CD4-positive, alpha-beta T cell (primary cell): Measurements from ENCODE around the gene LRIG1. TPM values are rescaled to one million over a fixed set of nuclear protein-coding genes. Genes with fewer than 3 reads are reported as not detected.

Experiments
- ATAC-seq: fragments of 200-7000 bp; cut with Tn5 transposase; one replicate; pipeline ENCODE4 v1.10.0; 2022; ENCODE audit warnings: mild to moderate bottlenecking; ENCODE audit not compliant: poor library complexity
- CTCF ChIA-PET: fragments of 350-600 bp; sonication (Branson Sonifier 250); formaldehyde crosslinking; loops from one replicate; lab custom pipeline; 2021; ENCODE audit warnings: antibody characterized with exemption, inconsistent platforms; lab: Charles Lee
- POLR2A ChIA-PET: fragments of 350-600 bp; sonication (Branson Sonifier 250); formaldehyde crosslinking; loops from one replicate; lab custom pipeline; 2021; ENCODE audit warnings: antibody characterized with exemption, inconsistent platforms; lab: Charles Lee
- DNase-seq, 14 experiments: peaks; one replicate each; pipeline ENCODE4 v3.0.0-alpha.2; 2013 to 2020; ENCODE audit warnings: mixed read lengths in 2 of 14
- H3K27ac ChIP-seq, 2 donors: one replicate each; pipeline versions ENCODE4 v1.5.1 to v1.7.0; 2013; ENCODE audit warnings: low read length in 2 of 2, low read depth in 1 of 2, mild to moderate bottlenecking in 1 of 2
- H3K27me3 ChIP-seq, 2 experiments: 1 replicate in 1 of 2; 2 replicates in 1 of 2; pipeline versions ENCODE4 v1.6.1 to v1.7.0; 2013; ENCODE audit warnings: low read length in 2 of 2, control low read depth in 1 of 2, mild to moderate bottlenecking in 1 of 2, moderate library complexity in 1 of 2; ENCODE audit not compliant: insufficient read depth in 2 of 2, control insufficient read depth in 1 of 2
- H3K36me3 ChIP-seq: one replicate; pipeline ENCODE4 v1.6.1; 2013; ENCODE audit warnings: low read length, control low read depth; ENCODE audit not compliant: insufficient read depth
- H3K4me1 ChIP-seq: one replicate; pipeline ENCODE4 v1.6.1; 2013; ENCODE audit warnings: low read length, control low read depth; ENCODE audit not compliant: insufficient read depth
- H3K4me3 ChIP-seq: one replicate; pipeline ENCODE4 v1.5.1; 2013; ENCODE audit warnings: mild to moderate bottlenecking, low read length, moderate library complexity
- H3K9me3 ChIP-seq, 2 experiments: 1 replicate in 1 of 2; 2 replicates in 1 of 2; pipeline versions ENCODE4 v1.6.1 to v1.7.0; 2013; ENCODE audit warnings: low read length in 2 of 2, mild to moderate bottlenecking in 2 of 2, control low read depth in 1 of 2, moderate library complexity in 1 of 2; ENCODE audit not compliant: control insufficient read depth in 1 of 2, insufficient read depth in 1 of 2
- H3K27ac Mint-ChIP-seq: one replicate; pipeline ENCODE4 v1.8.0; 2020; ENCODE audit warnings: mixed read lengths
- H3K27me3 Mint-ChIP-seq: one replicate; pipeline ENCODE4 v1.8.0; 2021; ENCODE audit warnings: mixed read lengths
- H3K36me3 Mint-ChIP-seq: one replicate; pipeline ENCODE4 v1.8.0; 2021; ENCODE audit warnings: low read depth, mixed read lengths
- H3K4me1 Mint-ChIP-seq: one replicate; pipeline ENCODE4 v1.8.0; 2021; ENCODE audit warnings: low read depth, mixed read lengths
- H3K4me3 Mint-ChIP-seq: one replicate; pipeline ENCODE4 v1.8.0; 2020; ENCODE audit warnings: mild to moderate bottlenecking, mixed read lengths
- H3K9me3 Mint-ChIP-seq: one replicate; pipeline ENCODE4 v1.8.0; 2020; ENCODE audit warnings: mixed read lengths
- CTCF ChIP-seq: fragments of 200-600 bp; IDR thresholded peaks from one replicate; pipeline ENCODE4 v1.8.0; 2022; ENCODE audit warnings: antibody characterized with exemption, mild to moderate bottlenecking
- intact Hi-C, 2 experiments: fragments of 100-400 bp; cut with DNase I in 1 of 2; cut with micrococcal nuclease in 1 of 2; formaldehyde crosslinking; loops; one replicate each; pipeline versions ENCODE4 v1.15.1 to v1.9.0; 2023 to 2025; cut with DNase I, micrococcal nuclease
- total RNA-seq, 174 experiments: library from RNA in 2 of 174; stranded (reverse) in 2 of 174; gene quantifications; one replicate each; pipeline ENCODE4 v1.2.3 and lab custom pipeline; 2021 to 2026

The LRIG1 gene
- total RNA-seq, 2 experiments from 2014 or later: 30.1 to 33.1 TPM

DNA sequence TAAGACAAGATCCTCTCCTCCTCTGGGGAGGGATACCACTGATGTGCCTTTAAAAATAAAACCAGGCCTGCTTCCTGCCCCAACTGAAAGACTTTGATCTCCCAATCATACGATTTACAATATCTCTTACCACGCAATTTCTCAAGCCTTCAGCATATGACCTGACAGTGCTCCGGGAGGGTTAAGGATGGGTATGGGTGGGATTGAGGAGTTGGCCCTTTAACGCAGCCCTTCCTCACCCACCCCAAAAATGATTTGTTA, 67.4 kb downstream of the LRIG1 start:
- peaks cover 16% of the 10 kb centered on the region for H3K36me3 Mint-ChIP-seq
- no peak for ATAC-seq
- Histone ChIP-seq H3K4me3 (no peak overlapping the region), H3K9me3 (no peaks in the 10 kb centered on the region), H3K36me3 (peaks cover 12% of the 10 kb centered on the region), H3K27me3 (no peaks in the 10 kb centered on the region), H3K27ac (no peak overlapping the region), H3K4me1 (peaks cover 18% of the 10 kb centered on the region)
- peak overlapping the region; percentile 12 for H3K27ac Mint-ChIP-seq
- H3K27me3 Mint-ChIP-seq: no peaks in the 10 kb centered on the region
- H3K4me3 Mint-ChIP-seq: no peak overlapping the region
- CTCF ChIA-PET: no interaction called here
- POLR2A ChIA-PET: no interaction called here
- peaks cover 41% of the 10 kb centered on the region for H3K4me1 Mint-ChIP-seq
- H3K9me3 Mint-ChIP-seq: no peaks in the 10 kb centered on the region
- no peak for TF ChIP-seq CTCF
- no peak for DNase-seq
- intact Hi-C loops: no loop called here

- Histone ChIP-seq H3K27ac (no peak overlapping the region), H3K4me1 (peaks cover 18% of the 10 kb centered on the region), H3K27me3 (no peaks in the 10 kb centered on the region), H3K9me3 (no peaks in the 10 kb centered on the region), H3K36me3 (peaks cover 12% of the 10 kb centered on the region), H3K4me3 (no peak overlapping the region)
- H3K4me3 Mint-ChIP-seq: no peak overlapping the region
- H3K36me3 Mint-ChIP-seq: peaks cover 16% of the 10 kb centered on the region
- no peaks in the 10 kb centered on the region for H3K27me3 Mint-ChIP-seq
- TF ChIP-seq CTCF: no peak
- no peak for ATAC-seq
- CTCF ChIA-PET: no interaction called here
- H3K4me1 Mint-ChIP-seq: peaks cover 41% of the 10 kb centered on the region
- H3K27ac Mint-ChIP-seq: peak overlapping the region; percentile 12
- no peaks in the 10 kb centered on the region for H3K9me3 Mint-ChIP-seq
- no peak for DNase-seq
- intact Hi-C loops: no loop called here
- POLR2A ChIA-PET: no interaction called here
Measured at GRCh38 chr3:66432767-66433521, 67.9 kb downstream of the LRIG1 start.

DNA sequence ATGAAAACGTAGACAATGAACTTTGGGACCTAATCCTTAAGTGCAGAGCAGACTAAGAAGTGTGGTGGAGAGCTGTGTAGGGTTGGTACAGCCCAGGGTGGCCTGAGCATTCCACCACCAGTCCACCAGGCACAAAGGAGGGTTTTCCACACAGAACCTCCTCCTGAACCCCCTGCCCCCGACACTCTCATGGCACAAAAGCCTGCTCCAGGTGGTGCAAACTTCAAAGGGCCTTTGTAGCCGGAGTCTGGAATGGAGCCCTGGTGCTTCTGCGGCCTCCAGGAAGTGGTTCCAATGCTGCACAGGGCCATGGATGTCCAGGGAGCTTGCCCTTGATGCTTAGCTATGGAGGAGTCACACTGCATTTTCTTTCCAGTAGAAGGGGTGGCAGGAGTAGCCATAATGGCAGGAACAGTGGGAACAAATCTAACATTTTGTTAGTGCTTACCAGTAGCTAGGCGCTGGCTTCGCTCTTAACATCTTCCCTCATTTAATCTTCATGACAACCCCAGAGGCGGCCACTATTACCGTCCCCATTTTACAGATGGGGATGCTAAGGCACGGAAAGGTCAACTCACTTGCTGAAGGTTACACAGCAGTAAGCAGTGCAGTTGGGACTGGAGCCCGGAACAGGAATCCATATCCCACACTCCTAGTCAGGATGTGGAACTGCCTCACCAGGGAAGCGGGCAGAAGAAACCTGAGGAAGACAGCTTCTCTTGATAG, 68.6 kb downstream of the LRIG1 start:
- Histone ChIP-seq H3K27me3 (no peaks in the 10 kb centered on the region), H3K4me1 (peaks cover 18% of the 10 kb centered on the region), H3K27ac (no peak overlapping the region), H3K36me3 (peaks cover 12% of the 10 kb centered on the region), H3K4me3 (no peak overlapping the region), H3K9me3 (no peaks in the 10 kb centered on the region)
- peaks cover 16% of the 10 kb centered on the region for H3K36me3 Mint-ChIP-seq
- H3K9me3 Mint-ChIP-seq: no peaks in the 10 kb centered on the region
- POLR2A ChIA-PET: no interaction called here
- ATAC-seq (no peak), DNase-seq (no peak)
- TF ChIP-seq CTCF: no peak
- H3K27ac Mint-ChIP-seq: no peak overlapping the region
- H3K4me3 Mint-ChIP-seq: no peak overlapping the region
- no peaks in the 10 kb centered on the region for H3K27me3 Mint-ChIP-seq
- CTCF ChIA-PET: no interaction called here
- H3K4me1 Mint-ChIP-seq: peaks cover 41% of the 10 kb centered on the region
- intact Hi-C loops: no loop called here
